ENCODE results near the gene RTRAF. TPM values are rescaled to one million over a fixed set of nuclear protein-coding genes. Genes with fewer than 3 reads are reported as not detected.
A peak's percentile ranks its signal among the peaks of the same experiment; 100 is the strongest.

Gene RTRAF
- total RNA-seq, 1 experiment from 2014 or later = 300 TPM

DNA sequence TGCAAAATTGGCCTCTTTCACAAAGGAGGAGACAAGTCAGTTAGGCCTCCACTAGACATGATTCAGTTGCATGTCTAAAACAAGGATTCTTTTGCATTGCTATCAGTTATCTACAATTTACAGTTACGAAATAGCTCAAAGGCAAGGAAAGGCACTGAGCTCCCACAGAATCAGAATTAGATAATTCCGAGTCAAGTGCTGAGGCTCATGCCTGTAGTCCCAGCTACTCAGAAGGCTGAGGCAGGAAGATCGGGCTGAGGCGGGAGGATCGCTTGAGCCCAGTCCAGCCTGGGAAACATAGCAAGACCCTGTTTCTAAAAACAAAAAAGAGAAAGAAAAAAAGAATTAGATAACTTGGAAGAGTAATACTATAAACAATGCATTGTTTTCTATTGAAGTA is 12.3 kb upstream of the RTRAF start:
- no peak for TF ChIP-seq EZH2 (IDR thresholded peaks at IDR 0.05; ENCODE audit: low read length, unreplicated experiment)
- TF ChIP-seq EZH2phosphoT487 (IDR thresholded peaks at IDR 0.05; ENCODE audit: borderline replicate concordance, low read length) = no peak
- TF ChIP-seq CTCF (conservative IDR thresholded peaks at IDR 0.05; ENCODE audit: low read depth, low read length) = no peak
- Histone ChIP-seq H3F3A (ENCODE audit: low read length, unreplicated experiment) (no peaks in the 10 kb centered on the region), H3K79me2 (ENCODE audit: low read length) (no peaks in the 10 kb centered on the region), H3K4me3 (ENCODE audit: low read length) (no peak overlapping the region), H3K9ac (ENCODE audit: low read length) (no peak overlapping the region), H3K27me3 (ENCODE audit: low read length) (no peaks in the 10 kb centered on the region), H3K27ac (ENCODE audit: low read length) (no peak overlapping the region), H3K4me1 (ENCODE audit: insufficient read depth, low read length) (no peaks in the 10 kb centered on the region), H3K9me2 (replicated peaks; ENCODE audit: low read length) (no peaks in the 10 kb centered on the region), H4K20me1 (ENCODE audit: low read length) (no peaks in the 10 kb centered on the region), H2AFZ (ENCODE audit: low read length) (no peak overlapping the region), H3K9me3 (ENCODE audit: low read length) (no peaks in the 10 kb centered on the region), H3K36me3 (ENCODE audit: low read depth, low read length) (no peaks in the 10 kb centered on the region), H3K4me2 (ENCODE audit: low read length) (no peak overlapping the region)
- intact Hi-C loops (cut with micrococcal nuclease) = loop anchor here (10.0 kb wide), 1 partner anchor 322 kb away; the partner anchor contains the start of gene FRMD6
- ChIA-PET CTCF (no interaction called here), POLR2A (ENCODE audit: unreplicated experiment) (no interaction called here)
- ATAC-seq (no peak), DNase-seq (no peak)
- no TSS peak for BruUV-seq (replicated peaks)

- H3K4me1 ChIP-seq (ENCODE audit: insufficient read depth, low read length) = no peaks in the 10 kb centered on the region
- ChIA-PET POLR2A (ENCODE audit: unreplicated experiment) (interaction anchor here (0.6 to 0.7 kb wide), 2 partner anchors 141 to 298 kb away, joined by 4 to 11 read pairs; no protein-coding TSS in a partner anchor), CTCF (interaction anchor here (0.5 to 2.2 kb wide), 13 partner anchors 11 to 485 kb away, joined by 3 to 19 read pairs (median 5); partner anchors contain the start of genes FRMD6 and GNG2)
- no peak overlapping the region for H2AFZ ChIP-seq (ENCODE audit: low read length)
- H3K79me2 ChIP-seq (ENCODE audit: low read length) = no peaks in the 10 kb centered on the region
- H3K4me2 ChIP-seq (ENCODE audit: low read length) = no peak overlapping the region
- H3K9ac ChIP-seq (ENCODE audit: low read length) = no peak overlapping the region
- H3K4me3 ChIP-seq (ENCODE audit: low read length) = no peak overlapping the region
- peak; percentile 32 for ATAC-seq
- no TSS peak for BruUV-seq (replicated peaks)
- TF ChIP-seq EZH2phosphoT487 (IDR thresholded peaks at IDR 0.05; ENCODE audit: borderline replicate concordance, low read length) (no peak), EZH2 (IDR thresholded peaks at IDR 0.05; ENCODE audit: low read length, unreplicated experiment) (no peak), CTCF (conservative IDR thresholded peaks at IDR 0.05; ENCODE audit: low read depth, low read length) (no peak)
- no peaks in the 10 kb centered on the region for H3F3A ChIP-seq (ENCODE audit: low read length, unreplicated experiment)
- no peaks in the 10 kb centered on the region for H3K9me3 ChIP-seq (ENCODE audit: low read length)
- H3K36me3 ChIP-seq (ENCODE audit: low read depth, low read length) = no peaks in the 10 kb centered on the region
- no peak overlapping the region for H3K27ac ChIP-seq (ENCODE audit: low read length)
- H4K20me1 ChIP-seq (ENCODE audit: low read length) = no peaks in the 10 kb centered on the region
- no peak for DNase-seq
- intact Hi-C loops (cut with micrococcal nuclease) = loop anchor here (1.0 to 10.0 kb wide), 7 partner anchors 105 to 695 kb away; partner anchors contain the start of genes FRMD6 and GNG2
- no peaks in the 10 kb centered on the region for H3K9me2 ChIP-seq (replicated peaks; ENCODE audit: low read length)
- no peaks in the 10 kb centered on the region for H3K27me3 ChIP-seq (ENCODE audit: low read length)
These were observed 10.7 kb upstream of the RTRAF start for GRCh38 chr14:51978681-51979085.

GRCh38 chr14:51979088-51979709 is 10.1 kb upstream of the RTRAF start:
- no peaks in the 10 kb centered on the region for H4K20me1 ChIP-seq (ENCODE audit: low read length)
- no peaks in the 10 kb centered on the region for H3K36me3 ChIP-seq (ENCODE audit: low read depth, low read length)
- no peak overlapping the region for H3K27ac ChIP-seq (ENCODE audit: low read length)
- H2AFZ ChIP-seq (ENCODE audit: low read length) = no peak overlapping the region
- H3K9me2 ChIP-seq (replicated peaks; ENCODE audit: low read length) = no peaks in the 10 kb centered on the region
- TF ChIP-seq CTCF (conservative IDR thresholded peaks at IDR 0.05; ENCODE audit: low read depth, low read length) (peak; percentile 97), EZH2 (IDR thresholded peaks at IDR 0.05; ENCODE audit: low read length, unreplicated experiment) (no peak), EZH2phosphoT487 (IDR thresholded peaks at IDR 0.05; ENCODE audit: borderline replicate concordance, low read length) (no peak)
- ChIA-PET POLR2A (ENCODE audit: unreplicated experiment) (interaction anchor here (0.6 to 0.7 kb wide), 2 partner anchors 142 to 297 kb away, joined by 4 to 11 read pairs; no protein-coding TSS in a partner anchor), CTCF (interaction anchor here (0.5 to 2.2 kb wide), 13 partner anchors 12 to 484 kb away, joined by 3 to 19 read pairs (median 5); partner anchors contain the start of genes FRMD6 and GNG2)
- H3K79me2 ChIP-seq (ENCODE audit: low read length) = no peaks in the 10 kb centered on the region
- no peaks in the 10 kb centered on the region for H3K4me1 ChIP-seq (ENCODE audit: insufficient read depth, low read length)
- no peaks in the 10 kb centered on the region for H3K9me3 ChIP-seq (ENCODE audit: low read length)
- ATAC-seq (peak; percentile 96), DNase-seq (peak; percentile 93)
- no peaks in the 10 kb centered on the region for H3K27me3 ChIP-seq (ENCODE audit: low read length)
- no peak overlapping the region for H3K4me3 ChIP-seq (ENCODE audit: low read length)
- no peak overlapping the region for H3K4me2 ChIP-seq (ENCODE audit: low read length)
- H3F3A ChIP-seq (ENCODE audit: low read length, unreplicated experiment) = no peaks in the 10 kb centered on the region
- H3K9ac ChIP-seq (ENCODE audit: low read length) = no peak overlapping the region
- BruUV-seq (replicated peaks) = no TSS peak
- intact Hi-C loops (cut with micrococcal nuclease) = loop anchor here (1.0 to 10.0 kb wide), 7 partner anchors 106 to 696 kb away; partner anchors contain the start of genes FRMD6 and GNG2
